Measurements from ENCODE around the gene PIAS4.
A peak's percentile ranks its signal among the peaks of the same experiment; 100 is the strongest.
"Not testable (repeated sequence)": the region's sequence is repeated elsewhere in the genome, so short reads cannot be mapped to it uniquely, and the experiment has no call there.

The PIAS4 gene

GRCh38 chr19:4007021-4007835 lies at the start of gene PIAS4:
TSS of gene PIAS4 (plus strand) at chr19:4007736. CDS start at chr19:4007761, 25 bp downstream.
- peak; percentile 95 for DNase-seq

- no peak for DNase-seq
Measured at GRCh38 chr19:3958836-3959765, 48.4 kb upstream of the PIAS4 start.

GRCh38 chr19:3959766-3960131 lies 47.8 kb upstream of the PIAS4 start:
- DNase-seq, result no peak

GRCh38 chr19:3961007-3961406 lies 46.5 kb upstream of the PIAS4 start:
- no peak for DNase-seq

- DNase-seq, result no peak
Measured at GRCh38 chr19:3963458-3964255, 43.9 kb upstream of the PIAS4 start.

- no peak for DNase-seq
Measured at GRCh38 chr19:3964256-3965194, 43.0 kb upstream of the PIAS4 start.

- DNase-seq, result no peak
Measured at GRCh38 chr19:3966051-3967017, 41.2 kb upstream of the PIAS4 start.

- not testable (repeated sequence) for DNase-seq
Measured at GRCh38 chr19:3967983-3968382, 39.6 kb upstream of the PIAS4 start.

GRCh38 chr19:3968556-3969434 lies 38.7 kb upstream of the PIAS4 start:
- peak; percentile 100 for DNase-seq

- peak; percentile 93 for DNase-seq
Measured at GRCh38 chr19:3969435-3970312, 37.9 kb upstream of the PIAS4 start.

GRCh38 chr19:3970313-3970807 lies 37.2 kb upstream of the PIAS4 start:
- no peak for DNase-seq

GRCh38 chr19:3970808-3971598 lies 36.5 kb upstream of the PIAS4 start, which contains the start of gene DAPK3:
TSS of gene DAPK3 (minus strand) at chr19:3971099. CDS start at chr19:3969735, 1,364 bp downstream.
- peak; percentile 98 for DNase-seq

GRCh38 chr19:3975144-3975543 lies 32.4 kb upstream of the PIAS4 start:
- DNase-seq, result no peak

- DNase-seq, result no peak
Measured at GRCh38 chr19:3975637-3976087, 31.9 kb upstream of the PIAS4 start.

- DNase-seq, result no peak
Measured at GRCh38 chr19:3976495-3977241, 30.9 kb upstream of the PIAS4 start.
